GM23338 (cell line): ENCODE results near the gene SACS. TPM values are rescaled to one million over a fixed set of nuclear protein-coding genes. Genes with fewer than 3 reads are reported as not detected.

Source experiments
- CREB1 ChIP-seq: fragments of 250-450 bp; sonication (Bioruptor Pico); IDR thresholded peaks from 2 replicates; pipeline ENCODE4 v1.5.0; 2020; ENCODE audit warnings: low read depth, mild to moderate bottlenecking, moderate library complexity
- EZH2 ChIP-seq: fragments of 200-600 bp; sonication (generic); IDR thresholded peaks from one replicate; pipeline ENCODE4 v1.8.0; 2017; ENCODE audit warnings: antibody characterized with exemption, mild to moderate bottlenecking, low read depth; ENCODE audit not compliant: unreplicated experiment
- EZH2phosphoT487 ChIP-seq: fragments of 200-600 bp; sonication (generic); IDR thresholded peaks from one replicate; pipeline ENCODE4 v1.8.1; 2018; ENCODE audit warnings: antibody characterized with exemption; ENCODE audit not compliant: unreplicated experiment
- JUNB ChIP-seq: IDR thresholded peaks from one replicate; pipeline ENCODE4 v1.6.1; 2016; ENCODE audit warnings: antibody characterized with exemption; ENCODE audit not compliant: unreplicated experiment
- NANOG ChIP-seq: IDR thresholded peaks from 2 replicates; pipeline ENCODE4 v1.6.1; 2016; ENCODE audit warnings: antibody characterized with exemption, borderline replicate concordance
- POLR2AphosphoS5 ChIP-seq: IDR thresholded peaks from 2 replicates; pipeline ENCODE4 v1.6.1; 2016; ENCODE audit warnings: antibody characterized with exemption, low read depth
- STAT1 ChIP-seq: IDR thresholded peaks from one replicate; pipeline ENCODE4 v1.6.1; 2016; ENCODE audit warnings: antibody characterized with exemption; ENCODE audit not compliant: unreplicated experiment
- ZNF331 ChIP-seq: fragments of 250-450 bp; sonication (Bioruptor Pico); IDR thresholded peaks from 2 replicates; pipeline ENCODE4 v1.5.0; 2020; ENCODE audit warnings: low read depth, mild to moderate bottlenecking, moderate library complexity
- polyA plus RNA-seq: library from polyadenylated mRNA; unstranded; fragments of >200 nt; fragmentation: Nextera tagmentation; extraction: Ambion mirVana; gene quantifications from 2 replicates; pipeline ENCODE4 v1.2.1, GENCODE V29; 2016
- total RNA-seq: library from RNA; depleted of rRNA; stranded (reverse); fragments of >200 nt; shearing (Covaris generic); gene quantifications from 2 replicates; pipeline ENCODE4 v1.2.3, GENCODE V29; 2014
- TF ChIP-seq, protein P1 (sequence below): fragments of 250-450 bp; sonication (Bioruptor Pico); IDR thresholded peaks from 2 replicates; pipeline ENCODE4 v1.5.0; 2020; ENCODE audit warnings: mild to moderate bottlenecking, moderate library complexity
- TF ChIP-seq, protein P2 (sequence below): IDR thresholded peaks from one replicate; pipeline ENCODE4 v1.6.1; 2018; ENCODE audit warnings: antibody characterized with exemption; ENCODE audit not compliant: unreplicated experiment
- TF ChIP-seq, protein P3 (sequence below), 2 experiments: fragments of 200-600 bp in 1 of 2; sonication (generic) in 1 of 2; conservative IDR thresholded peaks; 2 replicates each; pipeline versions ENCODE4 v1.5.1 to v1.6.1; 2016 to 2017; ENCODE audit warnings: antibody characterized with exemption in 2 of 2, low read depth in 2 of 2, mild to moderate bottlenecking in 2 of 2, moderate library complexity in 1 of 2

Gene SACS
- total and polyA plus RNA-seq, 2 experiments from 2014 or later = 13.8 to 58.7 TPM

- TF ChIP-seq, protein P1, sequence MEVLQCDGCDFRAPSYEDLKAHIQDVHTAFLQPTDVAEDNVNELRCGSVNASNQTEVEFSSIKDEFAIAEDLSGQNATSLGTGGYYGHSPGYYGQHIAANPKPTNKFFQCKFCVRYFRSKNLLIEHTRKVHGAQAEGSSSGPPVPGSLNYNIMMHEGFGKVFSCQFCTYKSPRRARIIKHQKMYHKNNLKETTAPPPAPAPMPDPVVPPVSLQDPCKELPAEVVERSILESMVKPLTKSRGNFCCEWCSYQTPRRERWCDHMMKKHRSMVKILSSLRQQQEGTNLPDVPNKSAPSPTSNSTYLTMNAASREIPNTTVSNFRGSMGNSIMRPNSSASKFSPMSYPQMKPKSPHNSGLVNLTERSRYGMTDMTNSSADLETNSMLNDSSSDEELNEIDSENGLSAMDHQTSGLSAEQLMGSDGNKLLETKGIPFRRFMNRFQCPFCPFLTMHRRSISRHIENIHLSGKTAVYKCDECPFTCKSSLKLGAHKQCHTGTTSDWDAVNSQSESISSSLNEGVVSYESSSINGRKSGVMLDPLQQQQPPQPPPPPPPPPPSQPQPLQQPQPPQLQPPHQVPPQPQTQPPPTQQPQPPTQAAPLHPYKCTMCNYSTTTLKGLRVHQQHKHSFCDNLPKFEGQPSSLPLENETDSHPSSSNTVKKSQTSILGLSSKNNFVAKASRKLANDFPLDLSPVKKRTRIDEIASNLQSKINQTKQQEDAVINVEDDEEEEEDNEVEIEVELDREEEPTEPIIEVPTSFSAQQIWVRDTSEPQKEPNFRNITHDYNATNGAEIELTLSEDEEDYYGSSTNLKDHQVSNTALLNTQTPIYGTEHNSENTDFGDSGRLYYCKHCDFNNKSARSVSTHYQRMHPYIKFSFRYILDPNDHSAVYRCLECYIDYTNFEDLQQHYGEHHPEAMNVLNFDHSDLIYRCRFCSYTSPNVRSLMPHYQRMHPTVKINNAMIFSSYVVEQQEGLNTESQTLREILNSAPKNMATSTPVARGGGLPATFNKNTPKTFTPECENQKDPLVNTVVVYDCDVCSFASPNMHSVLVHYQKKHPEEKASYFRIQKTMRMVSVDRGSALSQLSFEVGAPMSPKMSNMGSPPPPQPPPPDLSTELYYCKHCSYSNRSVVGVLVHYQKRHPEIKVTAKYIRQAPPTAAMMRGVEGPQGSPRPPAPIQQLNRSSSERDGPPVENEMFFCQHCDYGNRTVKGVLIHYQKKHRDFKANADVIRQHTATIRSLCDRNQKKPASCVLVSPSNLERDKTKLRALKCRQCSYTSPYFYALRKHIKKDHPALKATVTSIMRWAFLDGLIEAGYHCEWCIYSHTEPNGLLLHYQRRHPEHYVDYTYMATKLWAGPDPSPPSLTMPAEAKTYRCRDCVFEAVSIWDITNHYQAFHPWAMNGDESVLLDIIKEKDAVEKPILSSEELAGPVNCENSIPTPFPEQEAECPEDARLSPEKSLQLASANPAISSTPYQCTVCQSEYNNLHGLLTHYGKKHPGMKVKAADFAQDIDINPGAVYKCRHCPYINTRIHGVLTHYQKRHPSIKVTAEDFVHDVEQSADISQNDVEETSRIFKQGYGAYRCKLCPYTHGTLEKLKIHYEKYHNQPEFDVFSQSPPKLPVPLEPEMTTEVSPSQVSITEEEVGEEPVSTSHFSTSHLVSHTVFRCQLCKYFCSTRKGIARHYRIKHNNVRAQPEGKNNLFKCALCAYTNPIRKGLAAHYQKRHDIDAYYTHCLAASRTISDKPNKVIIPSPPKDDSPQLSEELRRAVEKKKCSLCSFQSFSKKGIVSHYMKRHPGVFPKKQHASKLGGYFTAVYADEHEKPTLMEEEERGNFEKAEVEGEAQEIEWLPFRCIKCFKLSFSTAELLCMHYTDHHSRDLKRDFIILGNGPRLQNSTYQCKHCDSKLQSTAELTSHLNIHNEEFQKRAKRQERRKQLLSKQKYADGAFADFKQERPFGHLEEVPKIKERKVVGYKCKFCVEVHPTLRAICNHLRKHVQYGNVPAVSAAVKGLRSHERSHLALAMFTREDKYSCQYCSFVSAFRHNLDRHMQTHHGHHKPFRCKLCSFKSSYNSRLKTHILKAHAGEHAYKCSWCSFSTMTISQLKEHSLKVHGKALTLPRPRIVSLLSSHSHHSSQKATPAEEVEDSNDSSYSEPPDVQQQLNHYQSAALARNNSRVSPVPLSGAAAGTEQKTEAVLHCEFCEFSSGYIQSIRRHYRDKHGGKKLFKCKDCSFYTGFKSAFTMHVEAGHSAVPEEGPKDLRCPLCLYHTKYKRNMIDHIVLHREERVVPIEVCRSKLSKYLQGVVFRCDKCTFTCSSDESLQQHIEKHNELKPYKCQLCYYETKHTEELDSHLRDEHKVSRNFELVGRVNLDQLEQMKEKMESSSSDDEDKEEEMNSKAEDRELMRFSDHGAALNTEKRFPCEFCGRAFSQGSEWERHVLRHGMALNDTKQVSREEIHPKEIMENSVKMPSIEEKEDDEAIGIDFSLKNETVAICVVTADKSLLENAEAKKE (CRISPR knock-in tag) = no peak
- TF ChIP-seq EZH2 (no peak), JUNB (no peak), EZH2phosphoT487 (no peak), STAT1 (no peak), NANOG (no peak), CREB1 (CRISPR knock-in tag) (no peak), ZNF331 (CRISPR knock-in tag) (no peak), POLR2AphosphoS5 (no peak)
- TF ChIP-seq, protein P2, sequence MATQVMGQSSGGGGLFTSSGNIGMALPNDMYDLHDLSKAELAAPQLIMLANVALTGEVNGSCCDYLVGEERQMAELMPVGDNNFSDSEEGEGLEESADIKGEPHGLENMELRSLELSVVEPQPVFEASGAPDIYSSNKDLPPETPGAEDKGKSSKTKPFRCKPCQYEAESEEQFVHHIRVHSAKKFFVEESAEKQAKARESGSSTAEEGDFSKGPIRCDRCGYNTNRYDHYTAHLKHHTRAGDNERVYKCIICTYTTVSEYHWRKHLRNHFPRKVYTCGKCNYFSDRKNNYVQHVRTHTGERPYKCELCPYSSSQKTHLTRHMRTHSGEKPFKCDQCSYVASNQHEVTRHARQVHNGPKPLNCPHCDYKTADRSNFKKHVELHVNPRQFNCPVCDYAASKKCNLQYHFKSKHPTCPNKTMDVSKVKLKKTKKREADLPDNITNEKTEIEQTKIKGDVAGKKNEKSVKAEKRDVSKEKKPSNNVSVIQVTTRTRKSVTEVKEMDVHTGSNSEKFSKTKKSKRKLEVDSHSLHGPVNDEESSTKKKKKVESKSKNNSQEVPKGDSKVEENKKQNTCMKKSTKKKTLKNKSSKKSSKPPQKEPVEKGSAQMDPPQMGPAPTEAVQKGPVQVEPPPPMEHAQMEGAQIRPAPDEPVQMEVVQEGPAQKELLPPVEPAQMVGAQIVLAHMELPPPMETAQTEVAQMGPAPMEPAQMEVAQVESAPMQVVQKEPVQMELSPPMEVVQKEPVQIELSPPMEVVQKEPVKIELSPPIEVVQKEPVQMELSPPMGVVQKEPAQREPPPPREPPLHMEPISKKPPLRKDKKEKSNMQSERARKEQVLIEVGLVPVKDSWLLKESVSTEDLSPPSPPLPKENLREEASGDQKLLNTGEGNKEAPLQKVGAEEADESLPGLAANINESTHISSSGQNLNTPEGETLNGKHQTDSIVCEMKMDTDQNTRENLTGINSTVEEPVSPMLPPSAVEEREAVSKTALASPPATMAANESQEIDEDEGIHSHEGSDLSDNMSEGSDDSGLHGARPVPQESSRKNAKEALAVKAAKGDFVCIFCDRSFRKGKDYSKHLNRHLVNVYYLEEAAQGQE = no peak
- TF ChIP-seq, protein P3, sequence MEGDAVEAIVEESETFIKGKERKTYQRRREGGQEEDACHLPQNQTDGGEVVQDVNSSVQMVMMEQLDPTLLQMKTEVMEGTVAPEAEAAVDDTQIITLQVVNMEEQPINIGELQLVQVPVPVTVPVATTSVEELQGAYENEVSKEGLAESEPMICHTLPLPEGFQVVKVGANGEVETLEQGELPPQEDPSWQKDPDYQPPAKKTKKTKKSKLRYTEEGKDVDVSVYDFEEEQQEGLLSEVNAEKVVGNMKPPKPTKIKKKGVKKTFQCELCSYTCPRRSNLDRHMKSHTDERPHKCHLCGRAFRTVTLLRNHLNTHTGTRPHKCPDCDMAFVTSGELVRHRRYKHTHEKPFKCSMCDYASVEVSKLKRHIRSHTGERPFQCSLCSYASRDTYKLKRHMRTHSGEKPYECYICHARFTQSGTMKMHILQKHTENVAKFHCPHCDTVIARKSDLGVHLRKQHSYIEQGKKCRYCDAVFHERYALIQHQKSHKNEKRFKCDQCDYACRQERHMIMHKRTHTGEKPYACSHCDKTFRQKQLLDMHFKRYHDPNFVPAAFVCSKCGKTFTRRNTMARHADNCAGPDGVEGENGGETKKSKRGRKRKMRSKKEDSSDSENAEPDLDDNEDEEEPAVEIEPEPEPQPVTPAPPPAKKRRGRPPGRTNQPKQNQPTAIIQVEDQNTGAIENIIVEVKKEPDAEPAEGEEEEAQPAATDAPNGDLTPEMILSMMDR (conservative IDR thresholded peaks at IDR 0.05; ENCODE audit: low read depth in 2 of 2) = no peak
These were observed 4.4 kb upstream of the SACS start (continued) for GRCh38 chr13:23437916-23438315.
